Activated naive CD8-positive, alpha-beta T cell (primary cell): ENCODE data around the gene SLC35D3.
"Not testable (repeated sequence)": the region's sequence is repeated elsewhere in the genome, so short reads cannot be mapped to it uniquely, and the experiment has no call there.

ENCODE experiments used
- H3K27ac Mint-ChIP-seq: one replicate; pipeline ENCODE4 v1.8.0; 2021; ENCODE audit warnings: mixed read lengths
- H3K27me3 Mint-ChIP-seq: one replicate; pipeline ENCODE4 v1.8.0; 2021; ENCODE audit warnings: mixed read lengths
- H3K36me3 Mint-ChIP-seq: one replicate; pipeline ENCODE4 v1.8.0; 2021; ENCODE audit warnings: mixed read lengths
- H3K4me1 Mint-ChIP-seq: one replicate; pipeline ENCODE4 v1.8.0; 2021; ENCODE audit warnings: low read depth, mixed read lengths
- H3K4me3 Mint-ChIP-seq: one replicate; pipeline ENCODE4 v1.8.0; 2021; ENCODE audit warnings: mild to moderate bottlenecking, mixed read lengths
- H3K9me3 Mint-ChIP-seq: one replicate; pipeline ENCODE4 v1.8.0; 2021; ENCODE audit warnings: low read depth, mixed read lengths

The SLC35D3 gene

DNA sequence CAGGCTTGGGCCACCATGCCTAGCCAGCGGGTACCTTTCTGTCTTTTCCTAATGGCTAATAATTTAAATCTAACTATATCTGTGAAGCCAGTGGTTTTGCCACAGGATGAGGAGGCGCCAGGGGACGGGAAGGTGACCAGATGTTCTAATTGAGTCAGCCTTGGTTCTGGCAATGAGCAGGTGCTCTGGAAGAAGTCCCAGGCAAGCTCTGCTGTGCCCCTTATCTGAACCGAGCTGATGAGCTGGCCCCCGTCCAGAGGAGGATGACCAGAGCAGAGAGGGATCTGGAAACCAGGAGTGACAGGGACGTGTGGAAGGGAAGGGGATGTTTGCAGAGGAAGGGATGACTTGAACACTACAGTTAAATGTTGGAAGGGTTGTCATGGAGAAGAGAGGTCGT lies 46.7 kb downstream of the SLC35D3 start:
- H3K4me3 Mint-ChIP-seq: no peak overlapping the region
- H3K36me3 Mint-ChIP-seq: no peaks in the 10 kb centered on the region
- no peaks in the 10 kb centered on the region for H3K9me3 Mint-ChIP-seq
- H3K4me1 Mint-ChIP-seq: peaks cover 2% of the 10 kb centered on the region
- peaks cover 16% of the 10 kb centered on the region for H3K27me3 Mint-ChIP-seq
- no peak overlapping the region for H3K27ac Mint-ChIP-seq

GRCh38 chr6:136969433-136969832 lies 47.3 kb downstream of the SLC35D3 start:
- H3K9me3 Mint-ChIP-seq: no peaks in the 10 kb centered on the region
- H3K27ac Mint-ChIP-seq: no peak overlapping the region
- H3K27me3 Mint-ChIP-seq: peaks cover 16% of the 10 kb centered on the region
- H3K4me3 Mint-ChIP-seq: no peak overlapping the region
- H3K4me1 Mint-ChIP-seq: peaks cover 2% of the 10 kb centered on the region
- no peaks in the 10 kb centered on the region for H3K36me3 Mint-ChIP-seq

DNA sequence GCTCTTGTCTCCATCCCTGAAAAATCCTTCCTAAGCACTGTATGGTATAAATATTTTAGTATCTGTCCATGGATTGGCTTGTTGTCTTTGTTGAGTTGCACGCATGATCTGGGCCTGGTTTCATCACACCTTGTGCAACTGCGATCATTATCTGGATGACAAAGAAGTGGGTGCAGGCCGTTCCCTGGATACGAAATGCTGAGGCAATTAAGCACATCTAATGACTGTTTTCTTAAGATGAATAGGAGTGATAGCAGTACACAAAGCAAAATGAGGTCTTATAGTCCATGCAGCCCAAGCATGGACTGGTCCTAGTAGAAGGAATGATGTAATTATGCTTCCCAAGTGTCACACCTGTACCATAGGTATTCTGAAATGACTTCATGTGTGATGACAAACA lies 47.8 kb downstream of the SLC35D3 start:
- peaks cover 16% of the 10 kb centered on the region for H3K27me3 Mint-ChIP-seq
- H3K4me3 Mint-ChIP-seq: no peak overlapping the region
- H3K36me3 Mint-ChIP-seq: no peaks in the 10 kb centered on the region
- H3K4me1 Mint-ChIP-seq: peaks cover 2% of the 10 kb centered on the region
- H3K27ac Mint-ChIP-seq: no peak overlapping the region
- no peaks in the 10 kb centered on the region for H3K9me3 Mint-ChIP-seq

GRCh38 chr6:136971609-136972008 lies 49.5 kb downstream of the SLC35D3 start:
- H3K4me3 Mint-ChIP-seq: no peak overlapping the region
- no peaks in the 10 kb centered on the region for H3K9me3 Mint-ChIP-seq
- no peak overlapping the region for H3K27ac Mint-ChIP-seq
- H3K36me3 Mint-ChIP-seq: no peaks in the 10 kb centered on the region
- peaks cover 2% of the 10 kb centered on the region for H3K4me1 Mint-ChIP-seq
- peaks cover 16% of the 10 kb centered on the region for H3K27me3 Mint-ChIP-seq

DNA sequence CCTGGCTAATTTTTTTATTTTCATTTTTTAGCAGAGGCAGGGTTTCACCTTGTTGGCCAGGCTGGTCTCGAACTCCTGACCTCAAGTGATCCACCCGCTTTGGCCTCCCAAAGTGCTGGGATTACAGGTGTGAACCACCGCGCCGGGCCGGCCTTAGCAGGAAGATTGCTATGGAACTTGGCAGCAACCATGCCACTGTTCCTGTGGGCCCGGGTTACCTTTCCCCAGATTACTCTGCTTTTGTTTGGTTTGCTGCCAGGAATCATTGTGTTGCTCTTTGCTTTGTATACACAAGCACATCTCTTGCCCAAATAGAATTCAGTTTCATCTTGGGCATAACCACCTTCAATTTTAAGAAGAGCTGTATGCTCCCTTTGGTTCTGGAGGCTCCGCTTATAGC lies 51.7 kb downstream of the SLC35D3 start:
- not testable (repeated sequence) for H3K36me3 Mint-ChIP-seq, H3K4me3 Mint-ChIP-seq, H3K4me1 Mint-ChIP-seq, H3K9me3 Mint-ChIP-seq, H3K27me3 Mint-ChIP-seq, H3K27ac Mint-ChIP-seq
